Caco-2 (cell line): ENCODE data around the gene LRRC8C. TPM values are rescaled to one million over a fixed set of nuclear protein-coding genes. Genes with fewer than 3 reads are reported as not detected.

Experiments used
- BruUV-seq: library from RNA; stranded (reverse); fragments of 400-500 nt; replicated peaks from 2 replicates; lab custom pipeline; 2021; lab: Mats Ljungman, UMichigan
- CTCF ChIA-PET: fragments of 300-600 bp; sonication (Branson Sonifier 250); formaldehyde crosslinking; loops from one replicate; lab custom pipeline; 2022; ENCODE audit warnings: antibody characterized with exemption; lab: Charles Lee
- POLR2A ChIA-PET: fragments of 300-600 bp; sonication (Branson Sonifier 250); formaldehyde crosslinking; loops from one replicate; lab custom pipeline; 2022; ENCODE audit warnings: antibody characterized with exemption; lab: Charles Lee
- DNase-seq, 2 experiments: peaks; one replicate each; pipeline versions ENCODE4 v3.0.0 to v3.0.0-alpha.2; 2020 to 2022
- H3K27me3 ChIP-seq: replicated peaks from 2 replicates; pipeline ENCODE4 v1.6.0; 2011; ENCODE audit warnings: low read length; ENCODE audit not compliant: control insufficient read depth, insufficient read depth
- H3K36me3 ChIP-seq: 2 replicates; pipeline ENCODE4 v1.5.1; 2011; ENCODE audit warnings: low read length; ENCODE audit not compliant: control insufficient read depth, insufficient read depth
- H3K4me1 ChIP-seq: fragments of 250-450 bp; sonication (Bioruptor Pico); 2 replicates; pipeline ENCODE4 v1.5.1; 2020; ENCODE audit warnings: mild to moderate bottlenecking
- H3K4me3 ChIP-seq: 2 replicates; pipeline ENCODE4 v1.5.1; 2011; ENCODE audit warnings: low read depth, mild to moderate bottlenecking, control low read depth, low read length
- H3K9me3 ChIP-seq: fragments of 250-450 bp; sonication (Bioruptor Pico); 2 replicates; pipeline ENCODE4 v1.5.1; 2020; ENCODE audit warnings: mild to moderate bottlenecking, moderate library complexity
- H3K27ac Mint-ChIP-seq: one replicate; pipeline ENCODE4 v1.8.0; 2022; ENCODE audit warnings: mixed read lengths; ENCODE audit not compliant: unreplicated experiment
- H3K27me3 Mint-ChIP-seq: one replicate; pipeline ENCODE4 v1.8.0; 2022; ENCODE audit warnings: mixed read lengths; ENCODE audit not compliant: insufficient read depth, unreplicated experiment
- H3K36me3 Mint-ChIP-seq: one replicate; pipeline ENCODE4 v1.8.0; 2022; ENCODE audit warnings: mild to moderate bottlenecking, mixed read lengths; ENCODE audit not compliant: insufficient read depth, unreplicated experiment
- H3K4me1 Mint-ChIP-seq: one replicate; pipeline ENCODE4 v1.8.0; 2022; ENCODE audit warnings: low read depth, mixed read lengths; ENCODE audit not compliant: unreplicated experiment
- H3K4me3 Mint-ChIP-seq: one replicate; pipeline ENCODE4 v1.8.0; 2022; ENCODE audit warnings: mild to moderate bottlenecking, moderate library complexity, mixed read lengths; ENCODE audit not compliant: unreplicated experiment
- H3K9me3 Mint-ChIP-seq: one replicate; pipeline ENCODE4 v1.8.0; 2022; ENCODE audit warnings: mixed read lengths; ENCODE audit not compliant: unreplicated experiment
- intact Hi-C: fragments of 100-400 bp; cut with micrococcal nuclease; formaldehyde crosslinking; loops from one replicate; pipeline ENCODE4 v1.10.0; 2022; ENCODE audit not compliant: unreplicated experiment
- total RNA-seq: library from RNA; stranded (reverse); gene quantifications from 2 replicates; pipeline ENCODE4 v1.2.3, GENCODE V29; 2022
- TF ChIP-seq, protein P1 (sequence below), 2 experiments: fragments of 200-600 bp in 1 of 2; IDR thresholded peaks; 1 replicate in 1 of 2; 2 replicates in 1 of 2; pipeline versions ENCODE4 v1.5.1 to v1.8.0; 2011 to 2022; ENCODE audit warnings: antibody characterized with exemption in 1 of 2, control low read depth in 1 of 2, inconsistent platforms in 1 of 2, low read depth in 1 of 2, low read length in 1 of 2, mild to moderate bottlenecking in 1 of 2, moderate library complexity in 1 of 2; ENCODE audit not compliant: insufficient read depth in 1 of 2, severe bottlenecking in 1 of 2, unreplicated experiment in 1 of 2

LRRC8C gene
- total RNA-seq, 1 experiment from 2014 or later = 0.11 TPM

DNA sequence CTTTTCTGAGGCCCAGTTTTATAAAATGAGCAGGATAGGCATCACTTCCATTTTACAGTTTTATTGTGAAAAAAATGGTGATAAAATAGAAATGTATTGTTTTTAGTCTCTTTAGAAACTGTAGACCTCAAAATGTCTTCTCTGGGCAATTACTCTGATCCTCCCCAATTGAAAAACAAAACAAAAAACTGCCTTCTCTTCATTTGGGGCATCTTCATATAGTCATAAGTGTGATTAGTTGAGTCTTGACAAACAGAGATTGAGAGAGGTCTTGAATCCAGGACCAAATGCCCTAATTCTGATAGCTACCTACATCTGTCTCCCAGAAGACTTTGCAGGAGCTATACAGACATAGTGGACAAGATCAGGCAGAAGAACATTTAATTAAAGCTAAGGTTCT lies 62.9 kb downstream of the LRRC8C start:
- no peak for DNase-seq
- no peaks in the 10 kb centered on the region for H3K36me3 ChIP-seq
- Mint-ChIP-seq H3K9me3 (no peaks in the 10 kb centered on the region), H3K27me3 (peaks cover 1% of the 10 kb centered on the region), H3K27ac (no peak overlapping the region), H3K4me1 (no peaks in the 10 kb centered on the region), H3K4me3 (no peak overlapping the region), H3K36me3 (no peaks in the 10 kb centered on the region)
- intact Hi-C loops = no loop called here
- H3K9me3 ChIP-seq = no peaks in the 10 kb centered on the region
- BruUV-seq = no TSS peak
- no peak overlapping the region for H3K4me3 ChIP-seq
- CTCF ChIA-PET = interaction anchor here (0.5 kb wide), 1 partner anchor 88 kb away, joined by 3 read pairs; no protein-coding TSS in a partner anchor
- POLR2A ChIA-PET = no interaction called here
- TF ChIP-seq, protein P1, sequence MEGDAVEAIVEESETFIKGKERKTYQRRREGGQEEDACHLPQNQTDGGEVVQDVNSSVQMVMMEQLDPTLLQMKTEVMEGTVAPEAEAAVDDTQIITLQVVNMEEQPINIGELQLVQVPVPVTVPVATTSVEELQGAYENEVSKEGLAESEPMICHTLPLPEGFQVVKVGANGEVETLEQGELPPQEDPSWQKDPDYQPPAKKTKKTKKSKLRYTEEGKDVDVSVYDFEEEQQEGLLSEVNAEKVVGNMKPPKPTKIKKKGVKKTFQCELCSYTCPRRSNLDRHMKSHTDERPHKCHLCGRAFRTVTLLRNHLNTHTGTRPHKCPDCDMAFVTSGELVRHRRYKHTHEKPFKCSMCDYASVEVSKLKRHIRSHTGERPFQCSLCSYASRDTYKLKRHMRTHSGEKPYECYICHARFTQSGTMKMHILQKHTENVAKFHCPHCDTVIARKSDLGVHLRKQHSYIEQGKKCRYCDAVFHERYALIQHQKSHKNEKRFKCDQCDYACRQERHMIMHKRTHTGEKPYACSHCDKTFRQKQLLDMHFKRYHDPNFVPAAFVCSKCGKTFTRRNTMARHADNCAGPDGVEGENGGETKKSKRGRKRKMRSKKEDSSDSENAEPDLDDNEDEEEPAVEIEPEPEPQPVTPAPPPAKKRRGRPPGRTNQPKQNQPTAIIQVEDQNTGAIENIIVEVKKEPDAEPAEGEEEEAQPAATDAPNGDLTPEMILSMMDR (IDR thresholded peaks at IDR 0.05; ENCODE audit: insufficient read depth in 1 of 2, low read depth in 1 of 2, low read length in 1 of 2, severe bottlenecking in 1 of 2, unreplicated experiment in 1 of 2) = no peak
- H3K4me1 ChIP-seq = no peaks in the 10 kb centered on the region
- H3K27me3 ChIP-seq = no peaks in the 10 kb centered on the region

DNA sequence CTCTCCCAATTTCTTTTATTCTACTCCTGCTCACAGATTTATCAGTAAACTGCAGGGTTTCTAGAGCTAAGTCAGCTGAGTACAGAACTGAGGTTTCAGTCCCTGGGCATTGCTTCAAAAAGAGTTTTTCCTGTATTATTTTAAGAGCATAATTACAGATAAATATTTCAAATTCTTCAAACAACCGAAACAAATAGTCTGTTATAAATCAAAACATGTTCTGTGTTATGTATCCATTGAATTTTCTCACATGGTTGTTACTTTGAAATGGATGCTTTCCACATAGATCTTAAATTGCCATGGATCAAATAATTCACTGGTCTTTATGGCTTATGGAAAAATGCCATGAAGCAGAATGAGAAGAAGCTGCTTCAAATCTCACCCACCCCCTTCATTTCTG lies 64.5 kb downstream of the LRRC8C start:
- Mint-ChIP-seq H3K27me3 (peaks cover 2% of the 10 kb centered on the region), H3K4me1 (no peaks in the 10 kb centered on the region), H3K9me3 (no peaks in the 10 kb centered on the region), H3K4me3 (no peak overlapping the region), H3K27ac (no peak overlapping the region), H3K36me3 (no peaks in the 10 kb centered on the region)
- ChIA-PET CTCF (no interaction called here), POLR2A (no interaction called here)
- Histone ChIP-seq H3K27me3 (no peaks in the 10 kb centered on the region), H3K4me3 (no peak overlapping the region), H3K9me3 (no peaks in the 10 kb centered on the region), H3K36me3 (no peaks in the 10 kb centered on the region), H3K4me1 (no peaks in the 10 kb centered on the region)
- no peak for DNase-seq
- intact Hi-C loops = no loop called here
- no TSS peak for BruUV-seq
- TF ChIP-seq, protein P1 (IDR thresholded peaks at IDR 0.05; ENCODE audit: insufficient read depth in 1 of 2, low read depth in 1 of 2, low read length in 1 of 2, severe bottlenecking in 1 of 2, unreplicated experiment in 1 of 2) = no peak

DNA sequence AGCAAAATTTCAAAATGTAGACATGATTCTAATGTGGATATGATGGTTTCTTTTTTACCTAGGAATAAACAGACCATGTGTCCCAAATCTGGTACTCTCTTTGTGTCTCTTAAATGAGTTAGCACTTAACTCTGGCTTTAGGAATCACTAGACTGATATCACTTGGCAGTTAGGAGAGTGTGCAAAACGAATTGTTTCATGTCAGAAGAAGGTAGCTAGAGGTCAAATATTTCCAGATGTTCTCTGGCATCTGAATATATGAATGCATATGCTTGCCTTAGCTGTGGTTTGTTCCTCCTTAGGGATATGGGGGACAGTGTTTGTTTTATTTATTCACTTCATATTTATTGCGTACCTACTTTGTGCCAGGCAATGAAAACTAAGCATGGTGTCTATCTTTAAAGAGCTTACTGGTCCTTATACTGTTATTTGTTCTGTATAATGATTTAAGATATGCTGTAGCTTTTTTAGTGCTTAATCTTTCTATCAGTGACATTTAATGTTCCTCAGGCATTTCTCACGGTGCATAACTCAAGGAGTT lies 65.2 kb downstream of the LRRC8C start:
- H3K9me3 Mint-ChIP-seq = no peaks in the 10 kb centered on the region
- TF ChIP-seq, protein P1 (IDR thresholded peaks at IDR 0.05; ENCODE audit: insufficient read depth in 1 of 2, low read depth in 1 of 2, low read length in 1 of 2, severe bottlenecking in 1 of 2, unreplicated experiment in 1 of 2) = no peak
- Histone ChIP-seq H3K27me3 (no peaks in the 10 kb centered on the region), H3K36me3 (no peaks in the 10 kb centered on the region), H3K4me1 (no peaks in the 10 kb centered on the region), H3K4me3 (no peak overlapping the region), H3K9me3 (no peaks in the 10 kb centered on the region)
- H3K4me1 Mint-ChIP-seq = no peaks in the 10 kb centered on the region
- BruUV-seq = no TSS peak
- H3K27me3 Mint-ChIP-seq = peaks cover 2% of the 10 kb centered on the region
- H3K4me3 Mint-ChIP-seq = no peak overlapping the region
- no peaks in the 10 kb centered on the region for H3K36me3 Mint-ChIP-seq
- intact Hi-C loops = no loop called here
- ChIA-PET CTCF (no interaction called here), POLR2A (no interaction called here)
- H3K27ac Mint-ChIP-seq = no peak overlapping the region
- no peak for DNase-seq
